ENCODE measurements around the gene TRAPPC1. TPM values are rescaled to one million over a fixed set of nuclear protein-coding genes. Genes with fewer than 3 reads are reported as not detected.

TRAPPC1 gene
- total RNA-seq, 1 experiment from 2014 or later: 132 TPM

- Histone ChIP-seq H3T11ph (ENCODE audit: low read length) (no peak overlapping the region), H3K79me1 (ENCODE audit: insufficient read depth, low read depth, low read length, poor library complexity, severe bottlenecking) (no peaks in the 10 kb centered on the region), H3K18ac (ENCODE audit: insufficient read length, low read depth, low read length) (no peak overlapping the region), H2BK15ac (ENCODE audit: low read depth, low read length) (no peak overlapping the region), H3K23me2 (ENCODE audit: insufficient read length, low read depth, low read length, poor library complexity, severe bottlenecking) (peaks cover 17% of the 10 kb centered on the region), H2BK12ac (ENCODE audit: insufficient read length, low read depth, low read length) (no peak overlapping the region), H2AFZ (ENCODE audit: low read length) (no peak overlapping the region), H2BK20ac (ENCODE audit: low read depth, low read length, poor library complexity, severe bottlenecking) (no peak overlapping the region), H3K4me2 (ENCODE audit: insufficient read depth, insufficient read length, low read length) (no peak overlapping the region), H3K27ac (ENCODE audit: insufficient read length, low read depth, low read length) (no peak overlapping the region), H3K14ac (ENCODE audit: insufficient read depth, low read length) (no peak overlapping the region), H3K9ac (ENCODE audit: extremely low read depth, insufficient read length, low read length) (no peak overlapping the region), H3K9me3 (ENCODE audit: control insufficient read depth, low read depth, low read length) (no peaks in the 10 kb centered on the region), H2AK5ac (ENCODE audit: insufficient read length, low read length) (no peak overlapping the region), H3K56ac (ENCODE audit: insufficient read length, low read depth, low read length) (no peak overlapping the region), H4K20me1 (ENCODE audit: control insufficient read depth, insufficient read depth, insufficient read length) (no peaks in the 10 kb centered on the region), H4K91ac (ENCODE audit: insufficient read length, low read depth, low read length) (no peak overlapping the region), H3K27me3 (ENCODE audit: insufficient read depth, low read length) (no peaks in the 10 kb centered on the region; the same call in 1 of the 2 replicates), H4K8ac (replicated peaks; ENCODE audit: insufficient read length, low read depth, low read length) (no peak overlapping the region), H4K5ac (ENCODE audit: insufficient read length, low read depth, low read length) (no peak overlapping the region), H3K23ac (ENCODE audit: insufficient read length, low read depth, low read length) (no peak overlapping the region), H2BK5ac (ENCODE audit: insufficient read length, low read length) (no peak overlapping the region), H3K79me2 (ENCODE audit: insufficient read depth, low read length) (no peaks in the 10 kb centered on the region), H2BK120ac (ENCODE audit: low read depth, low read length, poor library complexity, severe bottlenecking) (no peak overlapping the region), H3K4ac (ENCODE audit: low read depth, low read length) (no peak overlapping the region), H3K4me1 (ENCODE audit: insufficient read depth, low read length) (no peaks in the 10 kb centered on the region)
- no peak for TF ChIP-seq CTCF (conservative IDR thresholded peaks at IDR 0.05)
- WGBS (ENCODE audit: extremely low coverage, insufficient read length, low lambda C conversion rate): no CpG with 5 or more reads among the region's 7 CpGs
- H3K27ac Mint-ChIP-seq: no peak overlapping the region
- H3K9me3 Mint-ChIP-seq: no peaks in the 10 kb centered on the region
- peaks cover 0 to 4% (median 0%) of the 10 kb centered on the region in 3 experiments; a peak in 1 of 7 replicates for H3K36me3 Mint-ChIP-seq (ENCODE audit: insufficient read depth in 1 of 3, low read depth in 3 of 3)
- no peak overlapping the region for H3K4me3 Mint-ChIP-seq
- peak; percentile 27 for DNase-seq
- no peaks in the 10 kb centered on the region; the same call in none of the 2 replicates for H3K27me3 Mint-ChIP-seq (ENCODE audit: low read depth)
- H3K4me1 Mint-ChIP-seq: peaks cover 0 to 3% of the 10 kb centered on the region in 2 experiments; a peak in 3 of 4 replicates
Observed at GRCh38 chr17:7882068-7882467, 49.7 kb downstream of the TRAPPC1 start.
